Activated T-helper 1 cell treated with Interleukin-2 at 50 U/mL for 16 hours (primary cell): ENCODE measurements around the gene LEPROT.
"Not testable (repeated sequence)": the region's sequence is repeated elsewhere in the genome, so short reads cannot be mapped to it uniquely, and the experiment has no call there.

Experiments
- DNase-seq: peaks from one replicate; pipeline ENCODE4 v3.0.0-alpha.2; 2020; ENCODE audit warnings: low read depth

Gene LEPROT, protein sequence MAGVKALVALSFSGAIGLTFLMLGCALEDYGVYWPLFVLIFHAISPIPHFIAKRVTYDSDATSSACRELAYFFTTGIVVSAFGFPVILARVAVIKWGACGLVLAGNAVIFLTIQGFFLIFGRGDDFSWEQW

GRCh38 chr1:65420590-65421350 is at the start of gene LEPROT, which contains the start of gene LEPR:
Gene LEPROT (plus strand): TSS chr1:65420668. CDS start chr1:65420725, 57 bp downstream.
Gene LEPR (plus strand): TSS chr1:65420668. CDS start chr1:65565566, 144,898 bp downstream.
- no peak for DNase-seq

DNA sequence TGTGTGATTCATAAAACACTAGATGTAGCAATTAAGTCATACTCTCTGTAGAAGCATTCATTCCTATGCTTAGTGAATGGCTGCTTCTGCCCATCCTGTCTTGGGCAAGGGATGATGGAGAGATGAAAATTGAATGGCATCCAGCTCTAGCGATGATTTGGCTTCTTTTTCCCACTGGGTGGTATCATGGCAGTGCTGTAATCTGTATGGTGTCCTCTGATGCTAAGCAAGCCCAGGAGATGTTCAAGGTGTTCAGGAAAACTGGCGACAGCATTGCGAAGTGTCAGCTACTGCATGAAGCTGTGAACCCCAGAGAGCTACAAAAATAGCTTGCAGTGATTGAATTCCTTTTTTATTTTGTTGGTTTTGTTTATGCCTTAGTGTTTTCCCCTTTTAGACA is 48.9 kb upstream of the LEPROT start:
- DNase-seq = no peak

- DNase-seq = no peak
Measured at GRCh38 chr1:65372557-65372956, 47.9 kb upstream of the LEPROT start.

GRCh38 chr1:65377496-65378246 is 42.8 kb upstream of the LEPROT start:
- DNase-seq = no peak

DNA sequence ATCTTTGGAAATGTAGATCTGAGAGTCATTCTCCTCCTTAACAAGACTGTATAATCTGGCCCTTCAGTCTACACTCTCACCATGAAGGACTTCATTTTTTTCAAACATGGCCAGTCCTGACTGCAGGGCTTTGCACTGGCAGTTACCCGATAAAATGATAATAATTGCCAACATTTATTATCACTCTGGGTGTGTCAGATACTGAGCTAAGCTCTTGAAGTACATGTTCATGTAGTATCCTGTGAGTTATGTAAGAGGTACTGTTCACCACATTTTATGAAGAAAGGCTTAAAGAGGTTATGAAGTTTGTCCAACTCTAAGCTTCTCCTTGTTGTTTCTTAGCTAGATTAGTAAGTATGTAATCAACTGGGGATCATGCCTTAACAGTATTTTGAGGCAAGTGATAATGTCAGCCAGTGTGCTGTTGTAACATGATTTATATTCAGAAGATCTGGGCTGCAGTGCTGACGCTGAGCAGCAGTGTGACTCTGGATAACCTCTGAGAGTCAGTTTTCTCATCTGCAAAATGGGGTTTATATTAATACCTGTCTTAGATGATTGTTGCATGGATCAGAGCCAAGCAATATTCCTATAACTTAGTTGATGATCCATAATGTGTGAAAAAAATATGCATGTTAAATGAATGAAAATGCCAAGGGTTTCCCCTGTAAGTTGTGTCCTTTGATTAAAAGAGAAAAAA is 42.1 kb upstream of the LEPROT start:
- DNase-seq = no peak

- DNase-seq = not testable (repeated sequence)
Measured at GRCh38 chr1:65384426-65384825, 36.0 kb upstream of the LEPROT start.

- DNase-seq = no peak
Measured at GRCh38 chr1:65386439-65386838, 34.0 kb upstream of the LEPROT start.

- no peak for DNase-seq
Measured at GRCh38 chr1:65387821-65388220, 32.6 kb upstream of the LEPROT start.

GRCh38 chr1:65388908-65389695 is 31.4 kb upstream of the LEPROT start:
- DNase-seq = no peak

- DNase-seq = no peak
Measured at GRCh38 chr1:65392497-65392896, 28.0 kb upstream of the LEPROT start.

GRCh38 chr1:65393347-65393746 is 27.1 kb upstream of the LEPROT start:
- no peak for DNase-seq

GRCh38 chr1:65393928-65394327 is 26.5 kb upstream of the LEPROT start:
- DNase-seq = no peak

DNA sequence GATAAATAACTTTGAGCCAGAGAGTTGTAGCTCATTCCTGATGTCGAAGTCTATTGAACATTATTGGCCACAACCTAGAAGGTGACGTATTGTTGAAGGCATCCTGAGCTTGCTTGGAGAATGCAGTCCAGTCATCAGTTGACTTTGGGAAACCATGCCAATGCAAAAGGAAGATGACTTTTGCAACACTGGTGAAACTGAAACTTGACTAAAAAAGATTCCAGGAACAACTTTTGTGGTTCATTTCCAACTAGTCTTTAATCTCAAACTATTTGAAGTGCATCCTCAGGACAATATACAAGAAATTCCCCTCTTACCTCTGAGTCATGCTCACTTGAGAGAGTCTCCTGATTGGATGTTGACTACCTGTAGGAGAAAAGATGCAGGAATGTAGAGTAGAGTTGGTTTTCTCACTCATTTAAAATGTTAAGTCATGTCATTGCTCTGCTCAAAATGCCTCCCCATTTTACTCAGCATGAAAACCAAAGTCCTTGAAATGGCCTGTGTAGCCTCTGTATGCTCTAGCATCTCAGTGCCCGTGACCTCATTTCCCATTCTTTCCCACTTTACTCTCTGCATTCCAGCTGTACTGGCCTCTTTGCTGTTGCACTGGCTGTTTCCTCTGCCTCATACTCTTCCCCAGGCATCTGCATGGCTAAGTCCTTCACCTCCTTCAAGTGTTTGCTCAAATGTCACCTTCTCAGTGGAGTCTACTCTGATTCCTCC is 24.4 kb upstream of the LEPROT start:
- DNase-seq = no peak

DNA sequence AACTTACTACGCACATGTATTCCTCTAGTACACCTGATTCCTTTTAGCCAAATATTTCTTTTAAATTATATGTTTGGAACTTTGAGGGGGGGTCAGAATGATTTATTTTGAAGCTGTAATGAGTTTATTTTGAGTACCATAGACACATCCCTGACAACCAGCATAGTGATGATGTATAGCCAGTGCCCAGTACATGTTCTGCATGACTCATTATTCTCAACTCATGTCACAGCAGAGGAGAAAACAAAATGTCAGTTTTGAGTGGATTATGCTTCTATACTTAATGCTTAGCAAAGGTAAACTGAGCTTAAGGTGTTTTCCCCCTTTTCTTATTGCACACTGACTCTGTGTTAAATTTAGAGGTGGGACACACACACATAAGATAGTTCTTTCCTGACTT is 22.4 kb upstream of the LEPROT start:
- DNase-seq = no peak

- no peak for DNase-seq
Measured at GRCh38 chr1:65399003-65399402, 21.5 kb upstream of the LEPROT start.

DNA sequence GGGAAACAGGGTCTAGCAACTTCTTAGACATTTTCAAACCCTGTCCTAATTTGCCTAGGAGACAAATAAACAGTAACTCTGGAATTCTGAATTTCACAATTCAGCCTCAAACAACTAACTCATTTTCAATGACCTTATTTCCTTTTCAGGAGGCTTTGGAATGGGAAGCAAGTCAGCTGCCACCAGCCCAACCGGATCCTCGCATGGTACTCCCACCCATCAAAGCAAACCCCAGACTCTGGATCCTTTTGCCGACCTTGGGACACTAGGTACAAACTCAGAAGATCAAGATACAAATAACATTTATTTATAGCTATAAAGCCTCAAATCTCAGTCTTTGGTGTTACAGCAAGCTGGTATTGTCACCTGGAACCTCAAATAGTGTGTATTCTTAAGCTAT is 18.9 kb upstream of the LEPROT start:
- DNase-seq = no peak

DNA sequence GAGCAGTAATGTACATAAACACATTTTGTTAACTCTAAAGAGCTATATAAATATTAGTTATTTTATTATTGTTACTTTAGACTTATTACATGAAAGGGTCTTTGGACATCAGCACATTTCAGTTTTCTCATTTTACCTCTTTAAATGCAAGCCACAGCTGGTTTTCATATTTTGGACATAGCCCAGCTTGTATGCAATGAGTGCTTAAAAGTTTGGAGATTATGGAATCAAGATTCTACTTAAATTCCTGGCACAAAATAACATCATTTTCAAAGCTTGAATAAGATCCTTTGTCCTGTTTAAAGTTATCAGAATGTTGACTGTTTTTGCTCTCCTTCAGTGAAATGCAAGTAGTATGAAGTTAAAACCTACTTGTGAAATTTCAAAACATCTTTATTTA is 15.5 kb upstream of the LEPROT start:
- DNase-seq = no peak

DNA sequence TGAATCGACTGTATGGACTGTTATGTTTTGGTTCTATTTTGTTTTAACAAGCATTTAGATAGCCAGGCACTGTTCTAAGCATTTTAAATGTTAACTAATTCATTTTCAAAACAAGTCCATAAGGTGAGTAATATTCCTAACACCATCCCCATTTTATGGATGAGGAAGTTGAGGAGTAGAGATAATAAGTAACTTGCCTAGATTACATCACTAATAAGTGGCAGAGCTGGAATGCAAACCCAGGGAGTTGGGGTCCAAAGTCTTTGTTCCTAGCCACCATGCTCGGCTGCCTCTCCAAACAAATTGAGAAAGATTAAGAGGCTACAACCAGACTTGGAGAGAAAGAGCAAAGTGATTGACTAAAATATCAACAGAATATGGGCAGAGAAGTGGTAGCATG is 12.6 kb upstream of the LEPROT start:
- DNase-seq = no peak

DNA sequence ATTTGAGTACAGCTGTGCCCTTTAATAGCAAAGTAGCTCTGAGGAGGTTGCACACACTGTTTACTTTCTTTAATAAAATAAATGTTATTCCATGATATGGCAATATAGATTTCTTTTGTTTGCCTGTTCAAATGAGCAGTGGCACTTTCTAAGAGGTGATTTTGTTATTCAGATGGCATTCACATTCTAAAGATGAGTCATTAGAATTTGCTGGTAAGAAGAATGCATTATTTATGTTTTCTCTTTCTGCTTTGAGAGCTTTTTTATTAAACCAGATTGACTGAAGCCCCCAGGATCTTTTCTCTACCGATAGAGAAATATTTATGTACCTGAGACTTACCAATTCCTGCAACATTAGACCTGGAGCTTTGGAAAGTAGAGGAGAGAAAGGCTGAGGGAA is 11.2 kb upstream of the LEPROT start:
- DNase-seq = no peak

GRCh38 chr1:65409816-65410326 is 10.6 kb upstream of the LEPROT start:
- DNase-seq = no peak
